Measurements from ENCODE around the gene SLC12A3. TPM values are rescaled to one million over a fixed set of nuclear protein-coding genes. Genes with fewer than 3 reads are reported as not detected.

SLC12A3 gene
- total and polyA plus RNA-seq, 2 of the 8 experiments (the other 6 are each of a cell fraction or from before 2014, with no cell fraction given): not detected

GRCh38 chr16:56936491-56936890, 71.5 kb downstream of the SLC12A3 start (continued):
- TF ChIP-seq SP4 (IDR thresholded peaks at IDR 0.05; ENCODE audit: low read length): no peak
- no peak for TF ChIP-seq POU5F1 (IDR thresholded peaks at IDR 0.05; ENCODE audit: low read depth, low read length)

Data from H1 (cell line).